OCI-LY7 (cell line): ENCODE results near the gene ZNF175.

ENCODE experiments used
- CTCF ChIP-seq: fragments of 200-600 bp; sonication (generic); conservative IDR thresholded peaks from 2 replicates; pipeline ENCODE4 v1.5.1; 2014; ENCODE audit warnings: mild to moderate bottlenecking, antibody characterized with exemption, low read length, moderate library complexity, mixed read lengths
- EZH2phosphoT487 ChIP-seq: fragments of 200-600 bp; sonication (generic); IDR thresholded peaks from 2 replicates; pipeline ENCODE4 v1.6.1; 2018; ENCODE audit warnings: low read depth, borderline replicate concordance, mild to moderate bottlenecking, mixed run types, antibody characterized with exemption, low read length, moderate library complexity, mixed read lengths

- TF ChIP-seq CTCF: no peak
- no peak for TF ChIP-seq EZH2phosphoT487
Observed at GRCh38 chr19:51549533-51550324, 21.4 kb upstream of the ZNF175 start.
